Esophagus squamous epithelium (tissue), 4 donors: ENCODE measurements around the gene NUDCD2.
A peak's percentile ranks its signal among the peaks of the same experiment; 100 is the strongest.

ENCODE experiments used
- CTCF ChIP-seq, 6 experiments: fragments of 450-650 bp in 4 of 6; fragments of 200-600 bp in 2 of 6; sonication (generic) in 2 of 6; IDR thresholded peaks; one replicate each; pipeline ENCODE4 v1.5.1; 2016 to 2019; ENCODE audit warnings: antibody characterized with exemption in 6 of 6, mild to moderate bottlenecking in 4 of 6, moderate library complexity in 4 of 6
- POLR2A ChIP-seq, 4 donors: fragments of 450-650 bp; IDR thresholded peaks; one replicate each; pipeline ENCODE4 v1.6.1; 2017; ENCODE audit warnings: antibody characterized with exemption in 4 of 4, mild to moderate bottlenecking in 4 of 4, moderate library complexity in 3 of 4

- TF ChIP-seq CTCF (IDR thresholded peaks at IDR 0.05) (peak; percentile 32 to 45 (median 38)), POLR2A (IDR thresholded peaks at IDR 0.05) (peak in 3 of 4 donors; percentile 90 to 99 (median 93))
Observed at GRCh38 chr5:163505368-163506094, 45.6 kb upstream of the NUDCD2 start, which contains the start of gene MAT2B.
